Upper lobe of left lung (tissue), 6 donors: ENCODE data around the gene TMEM245. TPM values are rescaled to one million over a fixed set of nuclear protein-coding genes. Genes with fewer than 3 reads are reported as not detected.

Experiments used
- ATAC-seq, 2 donors: fragments of 200-7000 bp; cut with Tn5 transposase; one replicate each; pipeline ENCODE4 v1.9.1; 2022; ENCODE audit warnings: mild to moderate bottlenecking in 2 of 2, moderate library complexity in 2 of 2; ENCODE audit not compliant: low FRiP score in 2 of 2
- DNase-seq, 2 donors: peaks; one replicate each; pipeline ENCODE4 v3.0.0-alpha.2; 2019 to 2020
- H3K27ac ChIP-seq, 4 donors: fragments of 200-600 bp; sonication (generic); one replicate each; pipeline ENCODE4 v1.5.1; 2016 to 2019
- H3K27me3 ChIP-seq, 4 donors: fragments of 200-600 bp; sonication (generic); one replicate each; pipeline ENCODE4 v1.5.1; 2017 to 2019
- H3K36me3 ChIP-seq, 4 donors: fragments of 200-600 bp; sonication (generic); one replicate each; pipeline ENCODE4 v1.5.1; 2016 to 2019
- H3K4me1 ChIP-seq, 4 donors: fragments of 200-600 bp; sonication (generic); one replicate each; pipeline ENCODE4 v1.5.1; 2018 to 2019
- H3K4me3 ChIP-seq, 4 donors: fragments of 200-600 bp; sonication (generic); one replicate each; pipeline ENCODE4 v1.5.1; 2017 to 2019; ENCODE audit warnings: mild to moderate bottlenecking in 2 of 4, moderate library complexity in 1 of 4
- H3K9me3 ChIP-seq, 4 donors: fragments of 200-600 bp; sonication (generic); one replicate each; pipeline ENCODE4 v1.5.1; 2018 to 2019
- EP300 ChIP-seq, 4 donors: sonication (generic); formaldehyde crosslinking; IDR thresholded peaks; one replicate each; pipeline ENCODE4 v1.5.1; 2017; ENCODE audit warnings: antibody characterized with exemption in 4 of 4, control low read depth in 2 of 4
- POLR2A ChIP-seq, 4 donors: fragments of 450-650 bp; IDR thresholded peaks; one replicate each; pipeline ENCODE4 v1.5.1; 2016 to 2017; ENCODE audit warnings: antibody characterized with exemption in 4 of 4, mild to moderate bottlenecking in 2 of 4
- POLR2AphosphoS5 ChIP-seq, 2 donors: sonication (generic); formaldehyde crosslinking; IDR thresholded peaks; one replicate each; pipeline ENCODE4 v1.5.1; 2017; ENCODE audit warnings: antibody characterized with exemption in 2 of 2
- WGBS, 2 donors: methylation state at CpG; one replicate each; pipeline ENCODE4 v1.1.5; 2017 to 2018; 5-methylcytosine and 5-hydroxymethylcytosine counted together
- total RNA-seq, 6 donors: library from RNA; depleted of rRNA in 4 of 6; stranded (reverse); fragments of >200 nt in 4 of 6; gene quantifications; one replicate each; pipeline versions ENCODE4 v1.1.0 to v1.2.1, GENCODE V29; 2016 to 2021
- TF ChIP-seq, protein P1 (sequence below), 6 experiments: fragments of 450-650 bp in 4 of 6; fragments of 200-600 bp in 2 of 6; sonication (generic) in 2 of 6; IDR thresholded peaks; one replicate each; pipeline ENCODE4 v1.5.1; 2016 to 2019; ENCODE audit warnings: antibody characterized with exemption in 6 of 6
- donor health status: DM: no; HTN: no; CAD: no; lungs with moderate emphysema.
- donor health status: DM: no; HTN: yes; CAD: no; lungs with severe emphysema.

TMEM245 gene
- total RNA-seq, 6 donors from 2014 or later: 54.5 to 203 (median 88.7) TPM

DNA sequence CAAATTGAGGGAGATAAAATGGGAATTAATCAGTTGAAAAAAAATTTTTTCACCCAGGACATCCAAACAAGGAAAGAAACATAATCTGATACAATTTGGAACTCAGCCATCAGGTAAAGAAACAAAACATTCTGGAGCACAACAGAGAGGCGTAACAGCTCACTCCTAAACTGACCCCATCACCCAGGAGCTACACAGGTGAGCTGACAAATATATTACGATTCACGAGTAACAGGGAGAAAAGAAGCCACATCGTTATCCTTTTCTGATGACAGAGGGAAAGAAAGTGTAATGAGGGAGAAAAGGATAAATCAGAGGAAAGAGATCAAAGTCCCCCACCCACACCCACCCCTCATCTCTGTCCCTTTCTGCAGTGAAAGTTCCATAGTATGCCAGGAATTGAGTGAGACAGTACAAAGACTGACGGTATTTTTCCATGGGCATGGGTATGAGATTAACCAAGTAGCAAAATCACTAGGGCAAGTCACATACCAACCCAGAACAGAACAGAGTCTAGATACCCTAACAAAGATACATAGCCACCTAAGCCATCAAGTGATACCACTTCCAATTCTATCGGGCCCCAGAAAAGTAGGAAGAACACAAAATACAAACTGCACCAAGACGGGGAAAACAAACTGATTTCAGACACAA lies 45.4 kb downstream of the TMEM245 start:
- WGBS, 2 donors: 80 to 96% methylated on average over 7 of the region's 7 CpGs
- H3K9me3 ChIP-seq: no peaks in the 10 kb centered on the region
- H3K4me1 ChIP-seq: no peaks in the 10 kb centered on the region
- DNase-seq (no peak), ATAC-seq (no peak)
- no peak overlapping the region for H3K27ac ChIP-seq
- TF ChIP-seq, protein P1, sequence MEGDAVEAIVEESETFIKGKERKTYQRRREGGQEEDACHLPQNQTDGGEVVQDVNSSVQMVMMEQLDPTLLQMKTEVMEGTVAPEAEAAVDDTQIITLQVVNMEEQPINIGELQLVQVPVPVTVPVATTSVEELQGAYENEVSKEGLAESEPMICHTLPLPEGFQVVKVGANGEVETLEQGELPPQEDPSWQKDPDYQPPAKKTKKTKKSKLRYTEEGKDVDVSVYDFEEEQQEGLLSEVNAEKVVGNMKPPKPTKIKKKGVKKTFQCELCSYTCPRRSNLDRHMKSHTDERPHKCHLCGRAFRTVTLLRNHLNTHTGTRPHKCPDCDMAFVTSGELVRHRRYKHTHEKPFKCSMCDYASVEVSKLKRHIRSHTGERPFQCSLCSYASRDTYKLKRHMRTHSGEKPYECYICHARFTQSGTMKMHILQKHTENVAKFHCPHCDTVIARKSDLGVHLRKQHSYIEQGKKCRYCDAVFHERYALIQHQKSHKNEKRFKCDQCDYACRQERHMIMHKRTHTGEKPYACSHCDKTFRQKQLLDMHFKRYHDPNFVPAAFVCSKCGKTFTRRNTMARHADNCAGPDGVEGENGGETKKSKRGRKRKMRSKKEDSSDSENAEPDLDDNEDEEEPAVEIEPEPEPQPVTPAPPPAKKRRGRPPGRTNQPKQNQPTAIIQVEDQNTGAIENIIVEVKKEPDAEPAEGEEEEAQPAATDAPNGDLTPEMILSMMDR (IDR thresholded peaks at IDR 0.05): no peak
- TF ChIP-seq EP300 (IDR thresholded peaks at IDR 0.05) (no peak), POLR2A (IDR thresholded peaks at IDR 0.05) (no peak), POLR2AphosphoS5 (IDR thresholded peaks at IDR 0.05) (no peak)
- H3K36me3 ChIP-seq: peaks cover 3 to 75% (median 31%) of the 10 kb centered on the region in 4 donors
- no peaks in the 10 kb centered on the region for H3K27me3 ChIP-seq
- no peak overlapping the region for H3K4me3 ChIP-seq

GRCh38 chr9:109072821-109073435 lies 46.8 kb downstream of the TMEM245 start:
- TF ChIP-seq EP300 (IDR thresholded peaks at IDR 0.05) (no peak), POLR2A (IDR thresholded peaks at IDR 0.05) (no peak), POLR2AphosphoS5 (IDR thresholded peaks at IDR 0.05) (no peak)
- TF ChIP-seq, protein P1 (IDR thresholded peaks at IDR 0.05): no peak
- WGBS, 2 donors: 89 to 95% methylated on average over 2 of the region's 2 CpGs
- ATAC-seq (no peak), DNase-seq (no peak)
- H3K27me3 ChIP-seq: no peaks in the 10 kb centered on the region
- H3K4me3 ChIP-seq: no peak overlapping the region
- H3K9me3 ChIP-seq: no peaks in the 10 kb centered on the region
- peaks cover 0 to 74% (median 31%) of the 10 kb centered on the region in 4 donors for H3K36me3 ChIP-seq
- no peak overlapping the region for H3K27ac ChIP-seq
- H3K4me1 ChIP-seq: no peaks in the 10 kb centered on the region

DNA sequence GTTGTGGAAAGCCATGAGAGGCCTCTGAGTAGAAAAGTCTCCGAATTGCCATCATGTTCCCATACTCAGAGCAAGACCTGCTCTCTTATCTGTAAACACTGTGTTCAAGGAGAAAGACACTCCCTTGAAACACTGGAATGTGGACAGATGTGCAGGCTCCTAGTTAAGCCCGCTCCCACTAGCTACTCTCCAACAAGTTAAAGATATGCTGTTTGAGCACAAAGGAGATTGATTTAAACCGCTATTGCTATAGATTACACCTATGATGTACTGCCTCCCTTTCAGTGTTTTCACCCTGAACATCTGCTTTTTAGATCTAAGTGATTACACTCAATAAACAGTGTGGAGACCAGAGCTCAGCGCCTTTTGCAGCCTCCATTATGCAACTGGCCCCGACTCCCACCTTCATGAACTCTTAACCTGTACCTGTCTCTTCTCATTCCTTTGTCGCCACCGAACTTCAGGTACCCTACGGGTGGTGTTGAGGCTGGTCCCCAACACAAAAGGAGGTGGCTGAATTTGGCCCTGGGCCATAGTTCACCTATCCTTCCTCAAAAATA lies 47.5 kb downstream of the TMEM245 start:
- Histone ChIP-seq H3K4me3 (no peak overlapping the region), H3K27me3 (no peaks in the 10 kb centered on the region), H3K4me1 (no peaks in the 10 kb centered on the region), H3K36me3 (peaks cover 0 to 73% (median 32%) of the 10 kb centered on the region in 4 donors), H3K9me3 (no peaks in the 10 kb centered on the region), H3K27ac (no peak overlapping the region)
- ATAC-seq: no peak
- TF ChIP-seq POLR2AphosphoS5 (IDR thresholded peaks at IDR 0.05) (no peak), EP300 (IDR thresholded peaks at IDR 0.05) (no peak), POLR2A (IDR thresholded peaks at IDR 0.05) (no peak)
- TF ChIP-seq, protein P1 (IDR thresholded peaks at IDR 0.05): no peak
- DNase-seq: no peak
- 78 to 82% methylated on average over 8 of the region's 8 CpGs for WGBS, 2 donors

- peaks cover 0 to 81% (median 40%) of the 10 kb centered on the region in 4 donors for H3K36me3 ChIP-seq
- H3K4me1 ChIP-seq: no peaks in the 10 kb centered on the region
- DNase-seq (no peak), ATAC-seq (no peak)
- no peak overlapping the region for H3K27ac ChIP-seq
- H3K4me3 ChIP-seq: no peak overlapping the region
- TF ChIP-seq EP300 (IDR thresholded peaks at IDR 0.05) (no peak), POLR2A (IDR thresholded peaks at IDR 0.05) (no peak)
- TF ChIP-seq, protein P1 (IDR thresholded peaks at IDR 0.05): no peak
- 92 to 100% methylated on average over 1 of the region's 1 CpG for whole genome bisulfite sequencing, 2 donors
- H3K9me3 ChIP-seq: no peaks in the 10 kb centered on the region
- H3K27me3 ChIP-seq: no peaks in the 10 kb centered on the region
These were observed 51.0 kb downstream of the TMEM245 start for GRCh38 chr9:109068764-109069163.
